ENCODE data around the gene CYSRT1.

Gene CYSRT1

GRCh38 chr9:137266585-137267453 is 41.8 kb downstream of the CYSRT1 start:
- H3K4me3 ChIP-seq (replicated peaks; ENCODE audit: low read depth, low read length) = no peak overlapping the region
- no peak for DNase-seq (ENCODE audit: low read depth)
- TF ChIP-seq CTCF (IDR thresholded peaks at IDR 0.05; ENCODE audit: low read length, missing control alignments) = no peak

- no peak for TF ChIP-seq CTCF (IDR thresholded peaks at IDR 0.05; ENCODE audit: low read length, missing control alignments)
- H3K4me3 ChIP-seq (replicated peaks; ENCODE audit: low read depth, low read length) = no peak overlapping the region
- DNase-seq (ENCODE audit: low read depth) = no peak
Measured at GRCh38 chr9:137267933-137268355, 43.0 kb downstream of the CYSRT1 start.

GRCh38 chr9:137268538-137269201 is 43.7 kb downstream of the CYSRT1 start:
- no peak for DNase-seq (ENCODE audit: low read depth)
- no peak for TF ChIP-seq CTCF (IDR thresholded peaks at IDR 0.05; ENCODE audit: low read length, missing control alignments)
- no peak overlapping the region for H3K4me3 ChIP-seq (replicated peaks; ENCODE audit: low read depth, low read length)

- TF ChIP-seq CTCF (IDR thresholded peaks at IDR 0.05; ENCODE audit: low read length, missing control alignments) = no peak
- H3K4me3 ChIP-seq (replicated peaks; ENCODE audit: low read depth, low read length) = no peak overlapping the region
- DNase-seq (ENCODE audit: low read depth) = no peak
Measured at GRCh38 chr9:137269231-137269772, 44.3 kb downstream of the CYSRT1 start.

- no peak for TF ChIP-seq CTCF (IDR thresholded peaks at IDR 0.05; ENCODE audit: low read length, missing control alignments)
- DNase-seq (ENCODE audit: low read depth) = no peak
- no peak overlapping the region for H3K4me3 ChIP-seq (replicated peaks; ENCODE audit: low read depth, low read length)
Measured at GRCh38 chr9:137270929-137271695, 46.1 kb downstream of the CYSRT1 start.

- no peak for TF ChIP-seq CTCF (IDR thresholded peaks at IDR 0.05; ENCODE audit: low read length, missing control alignments)
- no peak overlapping the region for H3K4me3 ChIP-seq (replicated peaks; ENCODE audit: low read depth, low read length)
- DNase-seq (ENCODE audit: low read depth) = no peak
Measured at GRCh38 chr9:137271696-137272076, 46.7 kb downstream of the CYSRT1 start.
